GM23338 (cell line): ENCODE data around the gene STEAP1. TPM values are rescaled to one million over a fixed set of nuclear protein-coding genes. Genes with fewer than 3 reads are reported as not detected.

Source experiments
- polyA plus RNA-seq: library from polyadenylated mRNA; unstranded; fragments of >200 nt; fragmentation: Nextera tagmentation; extraction: Ambion mirVana; gene quantifications from 2 replicates; pipeline ENCODE4 v1.2.1, GENCODE V29; 2016
- total RNA-seq: library from RNA; depleted of rRNA; stranded (reverse); fragments of >200 nt; shearing (Covaris generic); gene quantifications from 2 replicates; pipeline ENCODE4 v1.2.3, GENCODE V29; 2014; rRNA removed

STEAP1 gene
- total and polyA plus RNA-seq, 2 experiments from 2014 or later = 14.7 to 14.9 TPM

Other genes starting within 250 kb of the STEAP1 start
- gene STEAP2, start 57.3 kb downstream of the STEAP1 start, total RNA-seq = 20.9 and 22.0 TPM in 2 replicates
- gene STEAP2, start 57.3 kb downstream of the STEAP1 start, polyA plus RNA-seq = 10.4 and 13.1 TPM in 2 replicates
- 7.9 and 11.2 TPM in 2 replicates for gene CFAP69, start 90.7 kb downstream of the STEAP1 start, total RNA-seq
- gene CFAP69, start 90.7 kb downstream of the STEAP1 start, polyA plus RNA-seq = 3.1 and 4.9 TPM in 2 replicates
- 0.07 TPM in 1 of 2 replicates, not detected in the other for gene FAM237B, start 166.8 kb downstream of the STEAP1 start, total RNA-seq
- gene FAM237B, start 166.8 kb downstream of the STEAP1 start, polyA plus RNA-seq = 0.13 TPM in 1 of 2 replicates, not detected in the other
- gene GTPBP10, start 192.2 kb downstream of the STEAP1 start, total RNA-seq = 15.1 and 20.5 TPM in 2 replicates
- 17.9 and 23.0 TPM in 2 replicates for gene GTPBP10, start 192.2 kb downstream of the STEAP1 start, polyA plus RNA-seq
- gene CLDN12, start 249.0 kb downstream of the STEAP1 start, total RNA-seq = 48.5 and 52.1 TPM in 2 replicates
- 16.3 and 16.6 TPM in 2 replicates for gene CLDN12, start 249.0 kb downstream of the STEAP1 start, polyA plus RNA-seq